B cell (primary cell): ENCODE measurements around the gene MGST2. TPM values are rescaled to one million over a fixed set of nuclear protein-coding genes. Genes with fewer than 3 reads are reported as not detected.

Source experiments
- ATAC-seq: fragments of 200-7000 bp; cut with Tn5 transposase; one replicate; pipeline ENCODE4 v1.10.0; 2021; ENCODE audit warnings: low read depth, mild to moderate bottlenecking, moderate number of reproducible peaks, moderate library complexity
- CTCF ChIA-PET: fragments of 350-600 bp; sonication (Branson Sonifier 250); formaldehyde crosslinking; loops from one replicate; lab custom pipeline; 2021; ENCODE audit warnings: antibody characterized with exemption, inconsistent platforms; lab: Charles Lee
- POLR2A ChIA-PET: fragments of 350-600 bp; sonication (Branson Sonifier 250); formaldehyde crosslinking; loops from one replicate; lab custom pipeline; 2021; ENCODE audit warnings: antibody characterized with exemption; lab: Charles Lee
- DNase-seq: peaks from one replicate; pipeline ENCODE4 v3.0.0; 2013
- H2AFZ ChIP-seq: 2 replicates; pipeline ENCODE4 v1.6.1; 2012; ENCODE audit warnings: mild to moderate bottlenecking, low read depth, low read length; ENCODE audit not compliant: insufficient read depth, poor library complexity, severe bottlenecking
- H3K27ac ChIP-seq, 2 donors: 1 replicate in 1 of 2; 2 replicates in 1 of 2; pipeline ENCODE4 v1.5.1; 2012 to 2013; ENCODE audit warnings: low read length in 2 of 2, mild to moderate bottlenecking in 2 of 2, moderate library complexity in 1 of 2
- H3K27me3 ChIP-seq, 4 experiments: fragments of 200-600 bp in 1 of 4; sonication (generic) in 1 of 4; replicated peaks in 1 of 4; 1 replicate in 2 of 4; 2 replicates in 2 of 4; pipeline versions ENCODE4 v1.6.1 to v1.7.0; 2013 to 2016; ENCODE audit warnings: low read length in 3 of 4, mild to moderate bottlenecking in 2 of 4, mixed read lengths in 1 of 4, moderate library complexity in 1 of 4; ENCODE audit not compliant: insufficient read depth in 4 of 4, control insufficient read depth in 3 of 4; ENCODE audit errors: control extremely low read depth in 1 of 4
- H3K36me3 ChIP-seq, 2 experiments: replicated peaks in 1 of 2; 1 replicate in 1 of 2; 2 replicates in 1 of 2; pipeline versions ENCODE4 v1.6.1 to v1.7.1; 2013; ENCODE audit warnings: low read length in 1 of 2; ENCODE audit not compliant: insufficient read depth in 2 of 2, control insufficient read depth in 1 of 2; ENCODE audit errors: control extremely low read depth in 1 of 2, extremely low read depth in 1 of 2
- H3K4me1 ChIP-seq, 2 donors: fragments of 200-600 bp in 1 of 2; sonication (generic) in 1 of 2; 1 replicate in 1 of 2; 2 replicates in 1 of 2; pipeline versions ENCODE4 v1.5.1 to v1.6.1; 2013 to 2017; ENCODE audit warnings: low read length in 2 of 2; ENCODE audit not compliant: control insufficient read depth in 2 of 2, insufficient read depth in 2 of 2
- H3K4me2 ChIP-seq: replicated peaks from 2 replicates; pipeline ENCODE3; 2012; ENCODE audit warnings: mild to moderate bottlenecking, low read depth, low read length; ENCODE audit not compliant: poor library complexity, severe bottlenecking
- H3K4me3 ChIP-seq, 5 experiments: fragments of 200-600 bp in 1 of 5; sonication (generic) in 1 of 5; 1 replicate in 3 of 5; 2 replicates in 2 of 5; pipeline versions ENCODE4 v1.5.1 to v1.7.0; 2011 to 2016; ENCODE audit warnings: low read length in 4 of 5, mild to moderate bottlenecking in 4 of 5, low read depth in 2 of 5, control low read depth in 1 of 5, moderate library complexity in 1 of 5; ENCODE audit not compliant: insufficient read depth in 1 of 5; ENCODE audit errors: control extremely low read depth in 1 of 5, extremely low read depth in 1 of 5
- H3K79me2 ChIP-seq: fragments of 200-600 bp; sonication (generic); one replicate; pipeline ENCODE4 v1.6.0; 2016; ENCODE audit warnings: low read length; ENCODE audit not compliant: control insufficient read depth, insufficient read depth
- H3K9ac ChIP-seq: fragments of 200-600 bp; sonication (generic); 2 replicates; pipeline ENCODE4 v1.6.1; 2017; ENCODE audit warnings: mild to moderate bottlenecking, low read length, moderate library complexity
- H3K9me3 ChIP-seq, 3 donors: one replicate each; pipeline versions ENCODE4 v1.6.1 to v1.7.1; 2013; ENCODE audit warnings: low read length in 2 of 3; ENCODE audit not compliant: control insufficient read depth in 2 of 3, insufficient read depth in 1 of 3; ENCODE audit errors: control extremely low read depth in 1 of 3
- H4K20me1 ChIP-seq: 2 replicates; pipeline ENCODE4 v1.6.0; 2012; ENCODE audit warnings: mild to moderate bottlenecking, low read length; ENCODE audit not compliant: insufficient read depth, control insufficient read depth, poor library complexity, severe bottlenecking
- H3K27ac Mint-ChIP-seq: one replicate; pipeline ENCODE4 v1.8.0; 2021; ENCODE audit warnings: mixed read lengths
- H3K27me3 Mint-ChIP-seq: one replicate; pipeline ENCODE4 v1.8.0; 2021; ENCODE audit warnings: mixed read lengths
- H3K4me1 Mint-ChIP-seq: one replicate; pipeline ENCODE4 v1.8.0; 2021; ENCODE audit warnings: mixed read lengths
- H3K4me3 Mint-ChIP-seq: one replicate; pipeline ENCODE4 v1.8.0; 2021; ENCODE audit warnings: mixed read lengths
- H3K9me3 Mint-ChIP-seq: one replicate; pipeline ENCODE4 v1.8.0; 2022; ENCODE audit warnings: mixed read lengths; ENCODE audit not compliant: insufficient read depth
- CTCF ChIP-seq: fragments of 200-600 bp; IDR thresholded peaks from one replicate; pipeline ENCODE4 v1.8.0; 2022; ENCODE audit warnings: antibody characterized with exemption, mild to moderate bottlenecking
- EZH2 ChIP-seq: IDR thresholded peaks from 2 replicates; pipeline ENCODE4 v1.6.1; 2012; ENCODE audit warnings: borderline replicate concordance, low read depth, mild to moderate bottlenecking, moderate library complexity, low read length; ENCODE audit not compliant: insufficient read depth, poor library complexity, severe bottlenecking
- WGBS: methylation state at CpG from one replicate; pipeline ENCODE4 v1.1.5; 2013; ENCODE audit warnings: missing lambda C conversion rate; ENCODE audit not compliant: insufficient coverage; 5-methylcytosine and 5-hydroxymethylcytosine counted together
- intact Hi-C: fragments of 100-400 bp; cut with micrococcal nuclease; formaldehyde crosslinking; loops from one replicate; pipeline ENCODE4 v1.10.0; 2022
- polyA minus RNA-seq: library from RNA; depleted of rRNA, polyadenylated mRNA; stranded (reverse); fragments of >200 nt; gene quantifications from 2 replicates; pipeline ENCODE4 v1.2.3, GENCODE V29; 2012
- polyA plus RNA-seq: library from polyadenylated mRNA; depleted of rRNA; stranded (reverse); fragments of >200 nt; gene quantifications from 2 replicates; pipeline ENCODE4 v1.2.3, GENCODE V29; 2012
- total RNA-seq, 2 donors: library from RNA; stranded (reverse); fragments of 120-200 nt in 1 of 2; gene quantifications; 1 replicate in 1 of 2; 2 replicates in 1 of 2; pipeline versions ENCODE4 v1.2.3 to v1.2.4, GENCODE V29; 2013 to 2022

MGST2 gene
- total RNA-seq (3.4 TPM in 1 of 2 replicates, not detected in the other), polyA plus RNA-seq (0.33 and 0.81 TPM in 2 replicates), polyA minus RNA-seq (0.86 TPM in 1 of 2 replicates, not detected in the other)
- total RNA-seq (2013): 2.5 TPM

GRCh38 chr4:139665690-139666529 lies at the start of gene MGST2:
Gene MGST2, plus strand, starts transcription at chr4:139665819. Its CDS starts 201 bp downstream, at chr4:139666020.
- ATAC-seq (peak; percentile 67), DNase-seq (peak; percentile 48)
- peaks cover 0 to 4% (median 2%) of the 10 kb centered on the region in 4 experiments for H3K27me3 ChIP-seq
- ChIA-PET POLR2A (no interaction called here), CTCF (interaction anchor here (0.6 to 4.8 kb wide), 7 partner anchors 9 to 694 kb away, joined by 3 to 32 read pairs (median 3); no protein-coding TSS in a partner anchor)
- Mint-ChIP-seq H3K27ac (peak within 1 kb of the TSS; percentile 78), H3K27me3 (peaks cover 6% of the 10 kb centered on the region), H3K4me1 (peaks cover 19% of the 10 kb centered on the region), H3K4me3 (peak within 1 kb of the TSS; percentile 96), H3K9me3 (no peaks in the 10 kb centered on the region)
- TF ChIP-seq EZH2 (no peak), CTCF (no peak)
- H4K20me1 ChIP-seq: no peaks in the 10 kb centered on the region
- H3K79me2 ChIP-seq: no peaks in the 10 kb centered on the region
- 1% methylated on average over 28 of the region's 32 CpGs for WGBS
- peak within 1 kb of the TSS; percentile 84 for H3K4me2 ChIP-seq
- peaks cover 15 to 20% of the 10 kb centered on the region in 2 donors for H3K4me1 ChIP-seq
- H3K9ac ChIP-seq: peak within 1 kb of the TSS; percentile 82
- intact Hi-C loops: no loop called here
- peak within 1 kb of the TSS; percentile 61 to 79 (median 66) for H3K4me3 ChIP-seq
- no peak within 1 kb of the TSS for H3K27ac ChIP-seq
- H2AFZ ChIP-seq: peak within 1 kb of the TSS; percentile 87
- H3K9me3 ChIP-seq: no peaks in the 10 kb centered on the region
- no peaks in the 10 kb centered on the region for H3K36me3 ChIP-seq
